ENCODE data around the gene TPSB2. TPM values are rescaled to one million over a fixed set of nuclear protein-coding genes. Genes with fewer than 3 reads are reported as not detected.

The TPSB2 gene
- polyA plus RNA-seq, 1 donor = 0.18 TPM

DNA sequence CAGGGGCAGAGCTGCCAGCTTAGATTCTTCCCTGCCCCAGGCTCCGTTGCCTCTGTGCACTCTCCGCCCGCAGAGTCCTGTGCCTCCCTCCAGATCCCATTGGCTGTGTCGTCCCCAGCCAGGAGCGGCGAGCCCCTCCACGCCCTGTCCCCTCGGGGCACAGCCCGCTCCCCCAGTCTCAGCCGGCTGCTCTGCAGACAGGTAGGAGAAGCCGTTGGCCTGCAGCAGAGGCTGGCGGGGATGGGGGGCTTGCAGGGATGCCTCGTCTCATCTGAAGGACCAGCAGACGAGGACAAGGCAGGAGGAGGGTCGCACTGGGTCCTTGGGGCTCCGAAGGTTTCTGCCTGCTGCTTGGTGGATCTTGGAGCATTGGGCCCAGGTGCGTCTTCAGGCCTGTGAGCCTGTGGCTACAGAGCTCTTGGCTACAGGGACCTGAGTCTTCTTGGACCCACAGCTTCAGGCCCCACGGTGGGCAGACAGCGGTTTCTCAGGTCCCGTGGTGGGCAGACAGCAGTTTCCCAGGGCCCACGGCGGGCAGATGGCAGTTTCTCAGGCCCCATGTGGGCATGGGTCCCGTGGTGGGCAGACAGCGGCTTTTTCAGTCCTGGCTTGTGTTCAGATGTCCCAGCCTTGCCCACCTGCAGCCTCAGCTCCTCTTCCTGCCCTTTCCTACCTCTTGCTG is 10.9 kb downstream of the TPSB2 start:
- no peak for DNase-seq

DNA sequence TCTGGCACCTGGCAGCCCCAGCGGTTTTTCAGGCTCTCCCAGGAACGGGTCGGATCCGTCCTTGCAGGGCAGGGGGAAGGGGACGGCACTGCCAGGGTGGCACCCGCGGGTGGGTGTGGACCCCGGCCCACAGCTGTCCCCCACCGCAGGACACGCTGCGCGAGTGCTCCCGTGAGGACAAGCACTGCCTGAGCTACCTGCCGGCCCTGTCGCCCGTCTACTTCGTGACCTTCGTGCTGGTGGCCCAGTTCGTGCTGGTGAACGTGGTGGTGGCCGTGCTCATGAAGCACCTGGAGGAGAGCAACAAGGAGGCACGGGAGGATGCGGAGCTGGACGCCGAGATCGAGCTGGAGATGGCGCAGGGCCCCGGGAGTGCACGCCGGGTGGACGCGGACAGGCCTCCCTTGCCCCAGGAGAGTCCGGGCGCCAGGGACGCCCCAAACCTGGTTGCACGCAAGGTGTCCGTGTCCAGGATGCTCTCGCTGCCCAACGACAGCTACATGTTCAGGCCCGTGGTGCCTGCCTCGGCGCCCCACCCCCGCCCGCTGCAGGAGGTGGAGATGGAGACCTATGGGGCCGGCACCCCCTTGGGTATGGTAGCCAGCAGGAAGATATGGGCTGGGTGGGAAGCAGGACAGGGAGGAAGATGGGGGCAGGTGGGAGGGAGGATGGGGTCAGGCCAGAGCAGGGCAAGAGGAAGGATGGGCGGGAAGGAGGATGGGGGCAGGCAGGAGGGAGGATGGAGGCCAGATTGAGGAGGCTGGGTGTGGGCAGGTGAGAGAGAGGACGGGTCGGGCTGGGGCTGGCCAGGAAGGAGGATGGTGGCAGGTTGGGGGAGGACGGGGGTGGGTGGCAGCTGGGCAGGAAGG is 11.7 kb downstream of the TPSB2 start:
- no peak for DNase-seq

DNA sequence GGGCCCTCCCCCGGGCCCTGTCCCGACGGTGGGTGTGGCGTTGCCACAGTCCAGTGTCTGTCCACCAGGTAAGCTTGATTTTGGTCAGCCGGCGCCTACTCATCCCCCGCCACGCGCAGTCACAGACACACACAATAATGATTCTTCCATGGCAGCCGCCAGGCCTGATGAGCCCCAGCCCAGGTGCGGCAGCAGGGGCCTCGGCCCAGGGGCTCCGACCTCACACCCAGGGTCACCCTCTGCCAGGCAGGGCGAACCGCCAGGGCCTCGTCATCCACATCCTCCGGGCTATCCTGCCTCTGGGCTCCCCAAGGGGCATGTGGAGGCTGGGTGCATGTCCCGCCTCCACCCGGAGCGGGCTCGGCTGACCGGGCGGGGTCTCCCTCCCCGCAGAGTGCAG is 12.5 kb downstream of the TPSB2 start:
- DNase-seq = no peak

DNA sequence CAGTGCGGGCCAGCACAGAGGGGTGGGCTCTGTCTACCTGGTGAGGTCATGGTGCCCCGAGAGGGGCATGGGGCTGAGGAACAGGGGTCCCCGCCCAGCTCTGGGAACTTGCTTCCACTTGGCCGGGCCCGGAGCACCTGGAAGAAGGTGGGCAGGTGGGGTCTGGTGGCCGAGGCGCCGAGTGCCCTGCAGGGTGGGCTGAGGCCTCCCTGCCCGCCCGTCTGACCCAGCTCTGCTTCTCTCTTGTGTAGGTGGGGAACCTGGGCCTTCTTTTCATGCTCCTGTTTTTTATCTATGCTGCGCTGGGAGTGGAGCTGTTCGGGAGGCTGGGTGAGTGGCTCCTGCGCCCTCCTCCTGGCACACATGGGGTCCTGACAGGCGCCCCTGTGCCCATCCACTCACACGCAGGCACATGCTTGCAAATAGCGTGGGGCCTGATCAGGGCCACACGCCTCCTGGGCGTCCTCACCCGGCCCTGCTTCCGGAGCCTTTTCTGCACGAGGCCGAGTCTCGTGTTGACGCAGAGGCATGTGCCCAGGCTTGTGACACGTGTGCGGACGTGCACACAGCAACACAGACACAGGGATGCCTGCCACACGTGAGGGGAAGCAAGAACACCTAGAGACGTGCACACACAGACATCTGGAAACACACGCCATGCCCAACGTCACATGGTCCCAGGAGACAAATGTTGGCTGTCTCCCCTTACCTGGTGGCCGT is 13.1 kb downstream of the TPSB2 start:
- DNase-seq = no peak

DNA sequence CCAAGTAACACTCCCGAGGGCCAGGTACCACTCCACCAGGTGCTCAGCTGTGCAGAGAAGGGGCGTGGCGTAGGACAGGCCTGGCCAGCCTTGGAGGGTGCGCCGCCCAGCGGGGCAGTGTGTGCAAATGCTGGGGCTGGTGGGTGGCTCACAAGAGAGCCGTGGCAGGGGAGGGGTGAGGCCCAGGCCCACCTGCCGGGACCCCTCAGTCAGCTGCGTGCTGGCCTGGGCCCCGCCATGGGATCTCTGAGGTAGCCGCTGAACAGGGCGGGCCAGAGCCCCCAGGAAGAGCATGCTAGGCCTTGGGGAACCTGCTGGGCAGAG is 13.7 kb downstream of the TPSB2 start:
- no peak for DNase-seq

DNA sequence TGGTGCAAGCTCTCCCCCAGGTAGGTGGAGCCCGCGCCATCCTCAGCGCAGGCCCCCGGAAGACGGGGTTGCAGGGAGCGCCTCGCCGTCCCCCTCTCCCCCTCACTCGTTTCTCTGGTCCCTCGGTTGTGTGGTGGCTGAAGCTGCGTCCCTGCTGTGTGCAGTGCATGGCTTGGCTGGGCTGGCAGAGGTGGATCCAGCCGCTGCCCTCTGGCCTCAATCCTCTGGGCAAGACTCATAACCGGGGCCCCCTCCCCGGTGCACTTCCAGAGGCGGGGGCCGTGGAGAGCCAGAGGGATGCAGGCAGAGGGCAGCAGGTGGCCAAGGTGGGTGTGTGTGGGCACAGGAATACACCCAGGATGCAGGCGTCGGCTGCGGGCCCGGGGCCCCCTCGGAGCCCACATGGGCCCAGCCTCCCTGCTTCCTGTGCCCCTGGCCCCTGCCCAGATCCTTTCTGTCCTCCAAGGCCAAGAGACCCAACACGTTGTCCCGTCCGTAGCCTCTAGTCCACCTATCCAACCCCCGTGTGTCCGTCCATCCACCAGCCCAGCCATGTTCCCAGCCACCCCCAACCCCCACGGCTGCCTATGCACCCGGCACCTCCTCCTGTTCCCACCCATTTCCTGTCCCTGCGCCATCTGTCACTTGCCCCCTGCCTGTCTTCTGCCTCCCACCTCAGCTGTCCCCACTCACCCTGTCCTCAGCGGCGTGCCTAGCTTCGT is 14.2 kb downstream of the TPSB2 start:
- no peak for DNase-seq

DNA sequence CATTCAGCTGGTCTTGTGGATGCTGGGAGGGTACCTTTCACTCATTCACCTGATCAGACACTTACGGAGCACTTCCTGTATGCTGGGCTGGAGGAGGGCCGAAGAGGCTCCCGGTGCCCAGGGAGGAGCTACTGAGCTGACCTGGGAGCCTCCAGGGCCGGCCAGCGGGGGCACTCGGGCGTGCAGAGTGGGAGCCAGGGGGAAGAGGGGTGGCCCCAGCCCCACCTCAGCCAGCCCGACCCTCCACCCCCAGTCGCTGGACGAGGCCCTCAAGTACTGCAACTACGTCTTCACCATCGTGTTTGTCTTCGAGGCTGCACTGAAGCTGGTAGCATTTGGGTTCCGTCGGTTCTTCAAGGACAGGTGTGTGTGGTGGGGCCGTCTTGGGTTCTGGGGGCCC is 15.3 kb downstream of the TPSB2 start:
- no peak for DNase-seq

DNA sequence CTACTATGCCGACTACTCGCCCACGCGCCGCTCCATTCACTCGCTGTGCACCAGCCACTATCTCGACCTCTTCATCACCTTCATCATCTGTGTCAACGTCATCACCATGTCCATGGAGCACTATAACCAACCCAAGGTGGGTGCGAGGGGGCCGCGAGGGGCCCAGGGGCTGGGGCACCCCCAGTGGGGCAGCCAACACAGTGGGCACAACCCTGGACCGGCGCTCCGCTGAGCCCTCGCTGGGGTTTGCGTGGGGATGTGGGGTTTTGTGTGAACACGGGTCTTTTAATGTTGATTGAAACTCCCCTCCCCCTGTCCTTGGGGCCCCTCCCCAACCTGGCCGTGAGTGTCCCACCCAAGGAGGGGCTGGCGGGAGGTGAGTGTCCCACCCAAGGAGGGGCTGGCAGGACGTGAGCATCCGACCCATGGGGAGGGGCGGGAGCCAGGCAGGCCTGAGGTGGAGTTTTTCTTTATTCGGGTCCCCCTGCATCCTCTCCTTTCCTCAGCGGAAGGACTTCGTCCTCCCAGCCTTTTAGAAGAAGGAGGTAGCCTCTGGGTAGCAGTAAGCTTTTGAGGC is 16.1 kb downstream of the TPSB2 start:
- no peak for DNase-seq

DNA sequence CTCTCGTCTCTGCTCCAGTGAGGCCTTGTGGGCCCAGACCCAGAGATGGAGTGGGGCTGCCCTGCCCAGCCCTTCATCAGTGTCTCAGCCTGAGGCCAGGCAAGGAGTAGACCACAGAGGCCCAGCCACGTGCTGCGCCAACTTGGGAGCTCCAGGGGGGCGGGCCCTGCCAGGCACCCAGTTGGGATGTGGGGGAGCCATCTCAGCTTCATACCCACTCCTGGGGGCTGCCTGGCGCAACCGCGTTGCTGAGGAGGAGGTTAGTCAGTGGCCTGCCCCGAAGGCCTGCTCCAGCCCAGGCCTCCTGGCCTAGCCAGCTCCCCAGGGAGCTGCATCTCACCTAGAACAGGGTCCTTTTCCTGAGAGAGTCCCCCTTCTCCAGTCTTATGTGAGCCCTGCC is 16.8 kb downstream of the TPSB2 start:
- DNase-seq = no peak

DNA sequence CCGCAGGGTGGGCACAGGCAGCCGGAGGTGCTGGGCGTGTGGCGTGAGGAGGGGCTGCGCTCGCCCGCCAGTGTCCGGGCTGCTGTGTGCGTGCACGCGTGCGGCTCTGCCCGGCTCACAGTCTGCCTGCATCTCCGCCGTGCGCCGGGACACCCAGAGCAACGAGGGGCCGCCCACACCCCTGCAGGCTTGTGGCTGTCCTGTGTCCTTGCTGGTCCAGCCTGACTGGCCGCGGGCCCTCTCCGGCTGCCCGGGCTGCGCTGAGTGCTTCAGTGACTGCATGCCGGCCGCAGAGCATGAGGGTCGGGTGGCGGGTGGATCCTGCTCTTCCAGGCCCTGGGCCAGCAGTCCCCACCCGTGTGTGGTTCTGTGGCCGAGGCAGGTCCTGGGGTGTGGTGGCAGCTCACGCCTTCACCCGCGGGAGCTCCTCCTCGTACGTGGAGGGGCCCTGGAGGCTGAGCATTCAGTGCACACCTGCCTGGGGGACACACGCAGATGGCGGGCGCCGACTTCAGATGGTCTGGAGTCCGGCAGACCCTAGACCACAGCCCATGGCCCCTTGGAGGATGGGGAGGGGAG is 17.3 kb downstream of the TPSB2 start:
- no peak for DNase-seq

DNA sequence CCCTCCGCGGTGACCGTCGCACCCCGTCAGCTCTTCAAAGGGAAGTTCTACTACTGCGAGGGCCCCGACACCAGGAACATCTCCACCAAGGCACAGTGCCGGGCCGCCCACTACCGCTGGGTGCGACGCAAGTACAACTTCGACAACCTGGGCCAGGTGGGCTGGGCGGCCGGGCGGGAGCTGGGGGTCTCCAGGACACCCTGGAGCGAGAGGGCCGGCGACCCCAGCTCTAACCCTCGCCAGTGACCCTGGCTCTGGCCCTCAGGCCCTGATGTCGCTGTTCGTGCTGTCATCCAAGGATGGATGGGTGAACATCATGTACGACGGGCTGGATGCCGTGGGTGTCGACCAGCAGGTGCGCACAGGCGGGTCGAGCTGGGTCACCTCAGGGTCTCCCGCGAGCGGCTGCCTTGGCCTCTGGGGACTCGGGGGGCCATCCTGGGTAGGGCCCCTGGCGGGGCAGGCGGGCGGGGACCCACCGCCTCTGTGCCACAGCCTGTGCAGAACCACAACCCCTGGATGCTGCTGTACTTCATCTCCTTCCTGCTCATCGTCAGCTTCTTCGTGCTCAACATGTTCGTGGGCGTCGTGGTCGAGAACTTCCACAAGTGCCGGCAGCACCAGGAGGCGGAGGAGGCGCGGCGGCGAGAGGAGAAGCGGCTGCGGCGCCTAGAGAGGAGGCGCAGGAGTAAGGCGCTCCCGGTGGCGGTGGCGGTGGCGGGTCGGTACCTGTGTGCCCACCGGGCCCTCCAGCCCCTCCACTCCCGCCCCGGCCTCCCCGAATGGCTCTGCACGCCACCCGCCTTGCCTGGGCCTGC is 18.3 kb downstream of the TPSB2 start:
- DNase-seq = no peak

DNA sequence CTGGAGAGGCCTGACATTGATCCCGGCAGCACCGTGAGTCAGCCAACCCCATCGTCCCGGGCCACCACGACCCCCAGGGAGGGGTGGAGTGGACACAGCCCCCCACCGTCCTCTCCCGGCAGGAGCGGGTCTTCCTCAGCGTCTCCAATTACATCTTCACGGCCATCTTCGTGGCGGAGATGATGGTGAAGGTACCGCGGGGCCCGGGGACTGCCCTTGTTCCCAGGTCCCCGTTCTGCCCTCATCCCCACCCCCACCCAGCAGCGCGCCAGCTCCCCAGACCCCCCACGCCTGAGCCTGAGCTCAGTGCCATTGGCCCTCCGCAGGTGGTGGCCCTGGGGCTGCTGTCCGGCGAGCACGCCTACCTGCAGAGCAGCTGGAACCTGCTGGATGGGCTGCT is 19.5 kb downstream of the TPSB2 start:
- DNase-seq = no peak

DNA sequence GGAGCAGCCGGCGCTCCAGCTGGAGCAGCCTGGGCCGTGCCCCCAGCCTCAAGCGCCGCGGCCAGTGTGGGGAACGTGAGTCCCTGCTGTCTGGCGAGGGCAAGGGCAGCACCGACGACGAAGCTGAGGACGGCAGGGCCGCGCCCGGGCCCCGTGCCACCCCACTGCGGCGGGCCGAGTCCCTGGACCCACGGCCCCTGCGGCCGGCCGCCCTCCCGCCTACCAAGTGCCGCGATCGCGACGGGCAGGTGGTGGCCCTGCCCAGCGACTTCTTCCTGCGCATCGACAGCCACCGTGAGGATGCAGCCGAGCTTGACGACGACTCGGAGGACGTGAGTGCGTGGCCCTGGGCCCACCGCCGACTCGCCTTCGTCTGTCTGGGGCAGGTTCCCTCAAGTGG is 20.9 kb downstream of the TPSB2 start:
- no peak for DNase-seq

DNA sequence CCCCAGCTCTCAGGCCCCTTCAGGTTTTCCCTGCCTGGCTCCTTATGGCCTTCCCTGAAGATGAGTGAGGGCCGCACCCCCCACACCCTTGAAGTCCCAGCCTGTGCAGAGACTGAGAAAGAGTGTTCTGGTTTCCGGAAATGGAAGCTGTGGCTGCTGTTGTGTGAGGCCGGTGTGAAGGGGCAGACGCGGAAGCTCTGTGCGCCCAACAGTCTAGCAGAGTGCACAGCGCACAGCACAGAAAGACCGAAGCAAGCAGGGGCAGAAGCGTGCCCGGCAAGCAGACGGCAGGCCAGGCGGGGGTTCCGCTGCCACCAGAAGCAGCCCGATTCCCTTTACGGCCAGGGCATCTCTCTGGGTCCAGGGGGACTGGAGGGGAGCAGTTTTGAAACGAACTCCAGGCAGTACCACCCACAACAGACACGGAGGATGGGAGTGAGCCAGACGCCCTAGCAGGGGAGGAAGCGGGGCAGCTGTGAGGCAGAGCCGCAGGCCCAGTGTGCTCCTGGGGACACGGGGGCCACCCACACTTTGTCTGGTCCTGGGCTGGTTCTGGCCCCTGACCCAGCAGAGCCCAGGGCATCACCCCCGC is 21.6 kb downstream of the TPSB2 start:
- no peak for DNase-seq

DNA sequence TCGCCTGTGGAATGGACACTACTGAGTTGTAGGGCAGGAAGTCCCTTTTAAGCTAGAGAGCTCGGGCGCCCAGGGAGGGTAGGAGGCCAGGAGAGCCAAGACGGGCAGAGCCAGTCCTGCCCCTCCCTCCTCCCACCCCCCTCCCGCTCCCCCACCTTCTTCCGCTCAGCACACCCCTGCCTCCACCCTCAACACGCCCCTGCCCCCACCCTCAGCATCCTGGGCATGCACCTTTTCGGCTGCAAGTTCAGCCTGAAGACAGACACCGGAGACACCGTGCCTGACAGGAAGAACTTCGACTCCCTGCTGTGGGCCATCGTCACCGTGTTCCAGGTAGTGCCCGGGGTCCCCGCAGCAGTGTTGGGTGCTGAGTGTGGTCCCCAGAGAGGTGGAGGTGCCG is 23.2 kb downstream of the TPSB2 start:
- DNase-seq = no peak

DNA sequence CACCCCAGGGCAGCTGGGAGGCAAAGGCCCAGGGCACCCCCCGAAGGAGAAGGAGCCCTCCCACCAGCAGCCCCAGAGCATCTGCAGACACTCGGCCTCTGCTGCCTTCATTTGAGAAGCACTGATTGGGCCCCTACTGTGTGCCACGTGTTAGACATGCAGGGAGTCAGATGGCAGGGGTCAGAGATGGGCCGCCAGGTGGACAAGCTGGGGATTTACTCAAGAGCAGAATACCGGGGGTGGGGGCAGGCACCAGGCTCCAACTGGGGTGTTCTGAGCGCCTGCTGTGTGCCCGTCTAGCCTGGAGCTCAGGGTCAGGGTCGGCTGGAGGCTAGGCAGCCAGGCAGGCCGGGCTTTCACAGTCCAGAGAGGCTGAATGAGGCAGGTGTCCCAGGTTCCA is 23.7 kb downstream of the TPSB2 start:
- DNase-seq = no peak

DNA sequence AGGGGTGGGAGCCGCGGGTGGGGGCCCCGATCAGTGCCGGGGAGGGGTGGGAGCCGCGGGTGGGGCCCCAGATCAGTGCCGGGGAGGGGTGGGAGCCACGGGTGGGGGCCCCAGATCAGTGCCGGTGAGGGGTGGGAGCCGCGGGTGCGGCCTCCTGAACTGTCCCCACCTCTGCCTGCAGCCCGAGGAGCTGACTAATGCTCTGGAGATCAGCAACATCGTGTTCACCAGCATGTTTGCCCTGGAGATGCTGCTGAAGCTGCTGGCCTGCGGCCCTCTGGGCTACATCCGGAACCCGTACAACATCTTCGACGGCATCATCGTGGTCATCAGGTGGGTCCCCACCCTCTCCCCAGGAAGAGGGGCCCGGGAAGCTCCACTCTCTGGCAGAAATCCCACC is 25.1 kb downstream of the TPSB2 start:
- no peak for DNase-seq

DNA sequence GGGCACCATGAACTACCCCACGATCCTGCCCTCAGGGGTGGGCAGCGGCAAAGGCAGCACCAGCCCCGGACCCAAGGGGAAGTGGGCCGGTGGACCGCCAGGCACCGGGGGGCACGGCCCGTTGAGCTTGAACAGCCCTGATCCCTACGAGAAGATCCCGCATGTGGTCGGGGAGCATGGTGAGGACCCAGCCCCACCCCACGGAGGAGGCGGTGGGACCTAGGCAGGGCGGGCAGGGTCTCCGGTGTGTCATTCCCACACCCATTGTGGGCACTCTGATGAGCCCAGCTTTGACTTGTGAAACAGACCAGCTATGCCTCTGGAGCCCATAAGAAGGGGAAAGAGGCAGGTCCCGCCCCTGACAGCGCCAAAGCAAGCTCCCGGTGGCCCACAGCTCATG is 27.7 kb downstream of the TPSB2 start:
- no peak for DNase-seq

DNA sequence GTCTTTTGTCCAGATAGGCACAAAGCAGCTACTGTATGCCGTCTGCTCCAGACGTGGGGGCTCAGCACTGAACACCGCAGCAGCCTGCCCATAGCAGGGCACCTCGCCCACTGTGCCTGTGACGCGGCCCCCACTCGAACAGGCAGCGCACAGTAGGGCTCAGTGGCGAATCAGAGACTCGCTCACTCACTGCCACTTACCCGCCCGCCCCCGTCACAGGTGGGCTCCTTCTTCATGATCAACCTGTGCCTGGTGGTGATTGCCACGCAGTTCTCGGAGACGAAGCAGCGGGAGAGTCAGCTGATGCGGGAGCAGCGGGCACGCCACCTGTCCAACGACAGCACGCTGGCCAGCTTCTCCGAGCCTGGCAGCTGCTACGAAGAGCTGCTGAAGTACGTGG is 28.5 kb downstream of the TPSB2 start:
- no peak for DNase-seq

DNA sequence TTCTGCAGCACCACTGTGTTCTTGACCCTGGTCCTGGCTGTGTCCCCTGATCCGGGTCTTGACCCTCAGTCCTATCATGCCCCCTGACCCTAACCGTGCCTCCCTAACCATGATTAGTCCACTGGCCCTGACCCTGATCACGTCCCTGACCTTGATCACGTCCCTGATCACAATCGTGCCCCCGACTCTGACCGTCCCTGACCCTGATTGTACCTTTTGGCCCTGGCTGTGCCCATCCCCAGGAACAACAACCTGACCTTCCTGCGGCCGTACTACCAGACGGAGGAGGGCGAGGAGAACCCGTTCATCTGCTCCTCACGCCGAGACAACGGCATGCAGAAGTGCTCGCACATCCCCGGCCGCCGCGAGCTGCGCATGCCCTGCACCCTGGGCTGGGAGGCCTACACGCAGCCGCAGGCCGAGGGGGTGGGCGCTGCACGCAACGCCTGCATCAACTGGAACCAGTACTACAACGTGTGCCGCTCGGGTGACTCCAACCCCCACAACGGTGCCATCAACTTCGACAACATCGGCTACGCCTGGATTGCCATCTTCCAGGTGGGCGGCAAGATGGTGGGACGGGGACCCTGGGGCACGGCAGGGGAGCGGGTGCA is 29.9 kb downstream of the TPSB2 start:
- DNase-seq = no peak
